Neuronal stem cell (in vitro differentiated cells): ENCODE data around the gene STT3B.

Experiments used
- DNase-seq: peaks from one replicate; pipeline ENCODE4 v3.0.0-alpha.2; 2013; ENCODE audit warnings: low spot score
- H2AFZ ChIP-seq: one replicate; pipeline ENCODE4 v1.6.1; 2013; ENCODE audit warnings: mild to moderate bottlenecking, low read length, inconsistent platforms
- H2AK5ac ChIP-seq: 2 replicates; pipeline ENCODE4 v1.6.1; 2013; ENCODE audit warnings: low read depth, mild to moderate bottlenecking, inconsistent platforms, low read length, moderate library complexity, mixed read lengths
- H2BK120ac ChIP-seq: 2 replicates; pipeline ENCODE4 v1.6.1; 2013; ENCODE audit warnings: low read depth, mild to moderate bottlenecking, inconsistent platforms, low read length, moderate library complexity, mixed read lengths
- H2BK12ac ChIP-seq: one replicate; pipeline ENCODE4 v1.6.1; 2013; ENCODE audit warnings: low read length, inconsistent platforms
- H2BK15ac ChIP-seq: 2 replicates; pipeline ENCODE4 v1.6.1; 2013; ENCODE audit warnings: mild to moderate bottlenecking, low read length, inconsistent platforms, mixed read lengths
- H2BK5ac ChIP-seq: one replicate; pipeline ENCODE4 v1.6.1; 2013; ENCODE audit warnings: inconsistent platforms, mild to moderate bottlenecking, low read length, moderate library complexity
- H3K14ac ChIP-seq: one replicate; pipeline ENCODE4 v1.6.1; 2013; ENCODE audit warnings: low read length, inconsistent platforms
- H3K18ac ChIP-seq: 2 replicates; pipeline ENCODE4 v1.6.1; 2013; ENCODE audit warnings: low read length, inconsistent platforms
- H3K23ac ChIP-seq: 2 replicates; pipeline ENCODE4 v1.6.1; 2013; ENCODE audit warnings: low read depth, mild to moderate bottlenecking, mixed read lengths, low read length, inconsistent platforms; ENCODE audit not compliant: poor library complexity
- H3K27ac ChIP-seq: replicated peaks from 3 replicates; pipeline ENCODE4 v1.5.1; 2013; ENCODE audit warnings: low read length, inconsistent platforms
- H3K27me3 ChIP-seq, 3 experiments: 2 replicates each; pipeline ENCODE4 v1.6.1; 2013; ENCODE audit warnings: low read length in 3 of 3, mild to moderate bottlenecking in 2 of 3, inconsistent platforms in 1 of 3, low read depth in 1 of 3, mixed read lengths in 1 of 3, moderate library complexity in 1 of 3; ENCODE audit not compliant: control insufficient read depth in 3 of 3, insufficient read depth in 3 of 3
- H3K36me3 ChIP-seq, 2 donors: replicated peaks in 1 of 2; 2 replicates each; pipeline ENCODE4 v1.6.1; 2013; ENCODE audit warnings: low read length in 2 of 2; ENCODE audit not compliant: control insufficient read depth in 2 of 2, insufficient read depth in 2 of 2
- H3K4ac ChIP-seq: 2 replicates; pipeline ENCODE4 v1.6.1; 2013; ENCODE audit warnings: inconsistent platforms, mild to moderate bottlenecking, low read length, moderate library complexity
- H3K4me1 ChIP-seq, 2 donors: 1 replicate in 1 of 2; 2 replicates in 1 of 2; pipeline ENCODE4 v1.6.1; 2013; ENCODE audit warnings: low read length in 2 of 2, low read depth in 1 of 2; ENCODE audit not compliant: control insufficient read depth in 2 of 2, insufficient read depth in 1 of 2
- H3K4me2 ChIP-seq: one replicate; pipeline ENCODE4 v1.6.1; 2013; ENCODE audit warnings: mild to moderate bottlenecking, low read length, inconsistent platforms; ENCODE audit not compliant: insufficient read depth, poor library complexity, severe bottlenecking
- H3K4me3 ChIP-seq, 2 donors: 2 replicates each; pipeline ENCODE4 v1.5.1; 2013; ENCODE audit warnings: low read length in 2 of 2, mild to moderate bottlenecking in 2 of 2, inconsistent platforms in 1 of 2, moderate library complexity in 1 of 2
- H3K79me1 ChIP-seq: one replicate; pipeline ENCODE4 v1.6.1; 2013; ENCODE audit warnings: low read depth, mild to moderate bottlenecking, inconsistent platforms, low read length, moderate library complexity
- H3K9ac ChIP-seq: one replicate; pipeline ENCODE4 v1.6.1; 2013; ENCODE audit warnings: mild to moderate bottlenecking, low read depth, low read length, inconsistent platforms; ENCODE audit not compliant: poor library complexity
- H3K9me3 ChIP-seq, 2 donors: replicated peaks in 1 of 2; 2 replicates each; pipeline versions ENCODE3 to v1.6.1; 2013; ENCODE audit warnings: low read length in 2 of 2, mild to moderate bottlenecking in 2 of 2, inconsistent platforms in 1 of 2, low read depth in 1 of 2, mixed read lengths in 1 of 2, moderate library complexity in 1 of 2; ENCODE audit not compliant: control insufficient read depth in 2 of 2, insufficient read depth in 1 of 2
- H4K8ac ChIP-seq: one replicate; pipeline ENCODE4 v1.6.1; 2013; ENCODE audit warnings: low read depth, mild to moderate bottlenecking, inconsistent platforms, low read length, moderate library complexity
- H4K91ac ChIP-seq: one replicate; pipeline ENCODE4 v1.6.1; 2013; ENCODE audit warnings: low read length, low read depth, mild to moderate bottlenecking, inconsistent platforms; ENCODE audit not compliant: poor library complexity
- WGBS, 2 donors: extraction: QIAGEN DNeasy Blood & Tissue Kit; methylation state at CpG; one replicate each; pipeline ENCODE4 v1.1.7; 2013; ENCODE audit warnings: missing lambda C conversion rate in 2 of 2, mixed read lengths in 1 of 2; ENCODE audit not compliant: insufficient read length in 2 of 2, insufficient replicate concordance in 1 of 2; ENCODE audit errors: extremely low coverage in 2 of 2; 5-methylcytosine and 5-hydroxymethylcytosine counted together

STT3B gene

GRCh38 chr3:31562525-31562924 is 29.8 kb downstream of the STT3B start:
- no CpG with 5 or more reads among the region's 8 CpGs for whole genome bisulfite sequencing, 2 donors
- no peak for DNase-seq
- Histone ChIP-seq H3K23ac (no peak overlapping the region), H3K36me3 (no peaks in the 10 kb centered on the region), H2AK5ac (no peak overlapping the region), H2BK12ac (no peak overlapping the region), H4K8ac (no peak overlapping the region), H3K4me1 (peaks cover 0 to 8% of the 10 kb centered on the region in 2 donors), H2BK120ac (no peak overlapping the region), H3K79me1 (peaks cover 11% of the 10 kb centered on the region), H3K4me2 (no peak overlapping the region), H3K18ac (no peak overlapping the region), H3K27me3 (peaks cover 0 to 3% (median 0%) of the 10 kb centered on the region in 3 experiments), H3K9me3 (peaks cover 0 to 27% of the 10 kb centered on the region in 2 donors), H2BK5ac (no peak overlapping the region), H2BK15ac (no peak overlapping the region), H3K9ac (no peak overlapping the region), H4K91ac (no peak overlapping the region), H3K27ac (no peak overlapping the region), H2AFZ (no peak overlapping the region), H3K4me3 (no peak overlapping the region), H3K4ac (no peak overlapping the region), H3K14ac (no peak overlapping the region)

- no peak overlapping the region for H3K14ac ChIP-seq
- H2BK12ac ChIP-seq: no peak overlapping the region
- H3K9ac ChIP-seq: no peak overlapping the region
- H3K9me3 ChIP-seq: peaks cover 0 to 15% of the 10 kb centered on the region in 2 donors
- H3K79me1 ChIP-seq: peaks cover 11% of the 10 kb centered on the region
- H4K8ac ChIP-seq: no peak overlapping the region
- no peaks in the 10 kb centered on the region for H3K36me3 ChIP-seq
- no peak overlapping the region for H2BK5ac ChIP-seq
- no peak overlapping the region for H2BK120ac ChIP-seq
- no peak overlapping the region for H2AFZ ChIP-seq
- H3K18ac ChIP-seq: no peak overlapping the region
- peaks cover 0 to 8% of the 10 kb centered on the region in 2 donors for H3K4me1 ChIP-seq
- no peak overlapping the region for H3K23ac ChIP-seq
- H2BK15ac ChIP-seq: no peak overlapping the region
- DNase-seq: no peak
- no peak overlapping the region for H3K27ac ChIP-seq
- no peak overlapping the region for H3K4me3 ChIP-seq
- H3K4ac ChIP-seq: no peak overlapping the region
- H2AK5ac ChIP-seq: no peak overlapping the region
- no CpG with 5 or more reads among the region's 1 CpG for WGBS, 2 donors
- H4K91ac ChIP-seq: no peak overlapping the region
- H3K27me3 ChIP-seq: peaks cover 0 to 3% (median 0%) of the 10 kb centered on the region in 3 experiments
- no peak overlapping the region for H3K4me2 ChIP-seq
Observed at GRCh38 chr3:31565288-31565687, 32.6 kb downstream of the STT3B start.

- Histone ChIP-seq H2BK5ac (no peak overlapping the region), H3K4me2 (no peak overlapping the region), H3K4me3 (no peak overlapping the region), H3K79me1 (peaks cover 8% of the 10 kb centered on the region), H2BK15ac (no peak overlapping the region), H3K23ac (no peak overlapping the region), H2BK12ac (no peak overlapping the region), H3K14ac (no peak overlapping the region), H3K4me1 (peaks cover 0 to 8% of the 10 kb centered on the region in 2 donors), H3K36me3 (no peaks in the 10 kb centered on the region), H3K27ac (no peak overlapping the region), H3K9me3 (peaks cover 0 to 3% of the 10 kb centered on the region in 2 donors), H3K27me3 (peaks cover 0 to 3% (median 0%) of the 10 kb centered on the region in 3 experiments), H3K4ac (no peak overlapping the region), H3K9ac (no peak overlapping the region), H4K91ac (no peak overlapping the region), H3K18ac (no peak overlapping the region), H2BK120ac (no peak overlapping the region), H2AK5ac (no peak overlapping the region), H2AFZ (no peak overlapping the region), H4K8ac (no peak overlapping the region)
- no peak for DNase-seq
- WGBS, 2 donors: no CpG with 5 or more reads among the region's 1 CpG
Observed at GRCh38 chr3:31567036-31567435, 34.3 kb downstream of the STT3B start.

DNA sequence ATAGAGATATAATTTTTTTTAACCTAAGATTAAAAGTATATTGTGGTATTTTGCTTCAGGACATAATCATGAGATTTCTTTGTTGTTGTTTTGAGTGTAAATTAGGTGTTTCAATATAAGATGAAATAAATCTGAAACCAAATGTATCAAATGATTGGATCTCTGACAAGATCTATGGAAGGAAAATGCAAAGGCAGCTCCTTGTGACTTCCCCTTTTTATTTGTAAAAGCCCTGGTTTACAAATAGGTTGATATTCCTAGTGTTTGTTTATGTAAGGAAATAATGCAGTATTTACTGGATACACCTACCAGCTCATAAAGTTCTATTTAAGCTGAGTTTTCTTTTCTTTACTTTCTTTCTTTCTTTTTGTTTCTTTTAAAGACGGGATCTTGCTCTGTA is 35.9 kb downstream of the STT3B start:
- Histone ChIP-seq H3K23ac (no peak overlapping the region), H2BK5ac (no peak overlapping the region), H2BK15ac (no peak overlapping the region), H2BK12ac (no peak overlapping the region), H3K27ac (no peak overlapping the region), H3K18ac (no peak overlapping the region), H3K4me3 (no peak overlapping the region), H3K36me3 (no peaks in the 10 kb centered on the region), H3K14ac (no peak overlapping the region), H2AK5ac (no peak overlapping the region), H2BK120ac (no peak overlapping the region), H3K9ac (no peak overlapping the region), H3K79me1 (no peaks in the 10 kb centered on the region), H3K27me3 (no peaks in the 10 kb centered on the region), H4K91ac (no peak overlapping the region), H3K9me3 (no peaks in the 10 kb centered on the region), H3K4ac (no peak overlapping the region), H2AFZ (no peak overlapping the region), H3K4me1 (peaks cover 0 to 2% of the 10 kb centered on the region in 2 donors), H3K4me2 (no peak overlapping the region), H4K8ac (no peak overlapping the region)
- DNase-seq: no peak
- WGBS, 2 donors: no CpG with 5 or more reads among the region's 1 CpG
